HG02588 (cell line): ENCODE measurements around the gene ZDHHC24.

Experiments
- ATAC-seq: cut with Tn5 transposase; IDR thresholded peaks from one replicate; pipeline ENCODE4 v1.9.1; 2021; ENCODE audit warnings: mild to moderate bottlenecking, moderate library complexity; ENCODE audit not compliant: unreplicated experiment

The ZDHHC24 gene

DNA sequence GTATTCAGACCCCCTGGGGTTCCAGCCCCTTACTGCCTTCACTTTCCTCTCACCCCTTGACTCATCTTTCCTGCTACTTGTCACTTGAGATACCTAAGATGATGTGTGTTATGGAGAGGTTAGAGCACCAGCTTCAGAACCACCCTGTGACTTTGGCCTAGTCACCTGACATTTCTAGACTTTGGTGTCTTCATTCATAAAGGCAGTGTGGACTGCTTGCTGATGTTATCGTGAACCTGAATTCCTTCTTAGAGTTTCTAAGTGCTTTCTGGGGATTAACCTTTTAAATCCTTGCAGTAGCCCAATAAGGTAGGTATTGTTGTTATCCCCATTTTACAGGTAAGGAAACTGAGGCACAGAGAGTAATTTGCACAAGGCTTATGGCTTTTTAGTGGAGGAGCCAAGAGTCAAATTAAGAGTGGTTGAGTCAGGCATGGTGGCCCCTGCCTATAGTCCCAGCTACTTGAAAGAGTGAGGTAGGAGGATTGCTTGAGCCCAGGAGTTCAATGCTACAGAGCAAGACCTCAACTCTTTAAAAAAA lies 40.5 kb downstream of the ZDHHC24 start:
- ATAC-seq, result no peak

DNA sequence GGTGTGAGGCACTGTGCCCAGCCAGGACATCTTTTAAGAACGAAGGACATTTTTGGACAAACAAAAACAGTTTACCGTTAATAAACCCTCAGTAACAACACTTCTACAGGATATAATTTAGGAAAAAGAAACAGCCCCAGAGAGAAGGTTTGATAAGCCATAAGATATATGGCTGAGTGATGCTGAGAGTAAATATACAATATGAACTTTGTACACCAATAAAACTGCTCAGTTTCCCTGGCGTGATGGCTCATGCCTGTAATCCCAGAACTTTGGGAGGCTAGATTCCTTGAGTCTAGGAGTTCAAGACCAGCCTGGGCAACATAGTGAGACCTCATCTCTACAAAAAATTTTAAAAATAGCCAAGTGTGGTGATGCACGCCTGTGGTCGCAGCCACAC lies 47.3 kb downstream of the ZDHHC24 start:
- ATAC-seq, result no peak

DNA sequence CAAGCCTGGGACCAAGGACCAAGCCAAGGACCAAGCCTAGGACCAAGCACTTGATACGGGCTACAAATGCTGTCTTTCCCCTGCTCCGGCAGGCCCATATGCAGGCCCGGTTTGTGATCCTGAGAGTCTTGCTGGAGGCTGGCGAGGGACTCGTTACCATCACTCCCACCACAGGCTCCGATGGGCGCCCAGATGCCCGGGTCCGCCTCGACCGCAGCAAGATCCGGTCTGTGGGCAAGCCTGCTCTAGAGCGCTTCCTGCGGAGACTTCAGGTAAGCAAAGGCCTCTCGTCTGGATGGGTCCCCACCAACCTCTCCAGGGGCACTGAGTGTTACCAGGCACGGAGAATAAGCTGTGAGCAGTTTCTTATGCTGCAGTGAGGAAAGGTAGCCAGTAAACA lies 48.6 kb downstream of the ZDHHC24 start:
- no peak for ATAC-seq

DNA sequence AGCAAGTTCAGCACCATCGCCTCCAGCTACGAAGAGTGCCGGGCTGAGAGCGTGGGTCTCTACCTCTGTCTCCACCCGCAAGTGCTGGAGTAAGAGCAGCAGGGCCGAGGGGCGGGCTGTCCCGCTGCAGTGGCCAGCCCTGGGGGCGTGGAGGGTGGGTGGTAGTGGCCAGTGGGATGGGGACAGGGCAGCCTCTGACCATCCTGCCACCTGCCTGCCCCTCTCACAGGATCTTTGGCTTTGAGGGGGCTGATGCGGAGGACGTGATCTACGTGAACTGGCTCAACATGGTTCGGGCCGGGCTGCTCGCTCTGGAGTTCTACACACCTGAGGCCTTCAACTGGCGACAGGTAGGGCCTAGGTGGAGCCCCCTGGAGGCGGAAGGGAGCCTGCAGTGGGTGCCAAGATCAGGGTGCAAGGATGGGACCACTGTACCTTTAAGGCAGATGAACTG lies 50.4 kb downstream of the ZDHHC24 start:
- ATAC-seq, result no peak

DNA sequence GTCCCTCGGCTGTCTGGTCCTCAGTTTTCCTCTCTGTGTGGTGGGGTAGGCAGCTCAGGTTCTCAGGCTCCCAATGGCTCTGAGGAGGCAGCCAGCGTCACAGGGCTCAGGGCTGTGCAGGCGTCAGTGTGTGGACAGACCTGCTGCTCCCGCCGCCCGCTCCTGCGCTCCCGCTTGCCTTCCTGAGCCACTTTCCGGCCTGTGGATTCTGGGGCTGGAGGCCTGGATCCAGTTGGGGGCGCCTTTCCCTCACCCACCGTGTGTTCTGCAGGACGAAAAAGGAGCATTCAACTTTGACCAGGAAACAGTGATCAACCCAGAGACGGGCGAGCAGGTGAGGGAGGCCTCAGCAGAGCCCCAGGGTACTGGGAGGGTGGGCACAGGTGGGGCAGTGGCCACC lies 50.9 kb downstream of the ZDHHC24 start:
- no peak for ATAC-seq

DNA sequence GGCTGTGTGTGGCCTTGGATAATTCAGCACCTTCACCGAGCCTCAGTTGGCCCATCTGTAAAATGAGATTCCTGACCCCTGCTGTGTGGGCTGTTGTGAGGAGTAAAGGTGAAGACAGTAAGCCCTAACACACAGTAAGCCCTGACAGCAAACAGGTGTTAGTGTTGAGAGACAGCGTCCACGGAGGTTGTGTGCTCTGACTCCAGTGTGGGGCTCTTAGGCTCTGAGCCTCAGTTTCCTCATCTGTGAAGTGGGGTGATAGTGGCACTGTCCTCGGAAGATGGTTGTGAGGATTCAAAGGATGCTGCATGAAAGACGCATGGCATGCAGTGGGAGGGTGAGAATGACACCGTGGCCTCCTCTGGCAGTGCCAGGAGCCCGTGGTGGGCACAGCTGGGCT lies 51.4 kb downstream of the ZDHHC24 start:
- no peak for ATAC-seq

DNA sequence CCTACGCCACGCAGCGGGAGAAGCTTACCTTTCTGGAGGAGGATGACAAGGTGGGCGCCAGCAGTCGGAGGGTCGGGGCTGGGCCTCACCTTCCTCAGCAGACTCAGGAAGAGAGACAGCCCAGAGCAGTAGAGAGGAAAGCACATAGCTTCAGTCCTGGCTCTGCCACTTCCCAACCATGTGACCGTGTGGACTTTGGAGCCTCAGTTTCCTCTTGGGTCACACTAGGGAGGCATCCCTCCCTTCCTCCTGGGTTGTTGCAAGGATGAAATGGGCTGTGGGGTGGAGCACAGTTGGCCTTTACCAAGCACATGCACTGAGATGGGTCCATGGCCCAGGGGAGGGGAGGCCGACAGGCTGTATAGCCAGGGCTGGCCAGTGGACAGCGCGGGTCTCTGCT lies 52.7 kb downstream of the ZDHHC24 start:
- ATAC-seq, result no peak

DNA sequence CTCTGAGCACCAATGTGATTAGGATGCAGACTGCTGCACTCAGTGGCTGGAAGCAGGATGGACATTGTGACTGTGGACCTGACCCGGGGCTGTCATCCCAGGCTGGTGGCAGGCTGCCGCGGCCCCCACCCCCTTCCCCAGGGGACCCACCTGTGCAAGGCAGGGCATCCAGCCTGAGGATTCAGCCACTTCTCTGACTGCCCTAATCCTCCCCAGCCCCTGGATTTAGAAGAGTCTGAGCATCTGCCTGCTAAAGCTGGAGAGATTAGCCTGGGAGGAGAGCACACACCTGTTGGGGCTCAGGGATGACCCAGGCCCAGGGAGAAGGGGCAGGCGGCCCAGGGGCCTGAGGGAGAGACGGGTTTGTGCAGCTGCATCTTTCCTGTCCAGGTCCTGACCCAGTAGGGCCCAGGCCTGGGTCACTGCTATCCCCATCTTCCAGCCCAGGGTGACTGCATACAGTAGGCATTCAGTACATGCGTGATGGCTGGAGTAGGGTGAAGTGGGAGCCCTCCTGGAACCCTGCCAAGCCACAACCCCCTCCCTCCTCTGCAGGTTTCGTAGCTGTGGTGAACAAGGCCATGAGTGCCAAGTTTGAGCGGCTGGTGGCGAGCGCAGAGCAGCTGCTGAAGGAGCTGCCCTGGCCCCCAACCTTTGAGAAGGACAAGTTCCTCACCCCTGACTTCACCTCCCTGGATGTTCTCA lies 53.5 kb downstream of the ZDHHC24 start:
- no peak for ATAC-seq

DNA sequence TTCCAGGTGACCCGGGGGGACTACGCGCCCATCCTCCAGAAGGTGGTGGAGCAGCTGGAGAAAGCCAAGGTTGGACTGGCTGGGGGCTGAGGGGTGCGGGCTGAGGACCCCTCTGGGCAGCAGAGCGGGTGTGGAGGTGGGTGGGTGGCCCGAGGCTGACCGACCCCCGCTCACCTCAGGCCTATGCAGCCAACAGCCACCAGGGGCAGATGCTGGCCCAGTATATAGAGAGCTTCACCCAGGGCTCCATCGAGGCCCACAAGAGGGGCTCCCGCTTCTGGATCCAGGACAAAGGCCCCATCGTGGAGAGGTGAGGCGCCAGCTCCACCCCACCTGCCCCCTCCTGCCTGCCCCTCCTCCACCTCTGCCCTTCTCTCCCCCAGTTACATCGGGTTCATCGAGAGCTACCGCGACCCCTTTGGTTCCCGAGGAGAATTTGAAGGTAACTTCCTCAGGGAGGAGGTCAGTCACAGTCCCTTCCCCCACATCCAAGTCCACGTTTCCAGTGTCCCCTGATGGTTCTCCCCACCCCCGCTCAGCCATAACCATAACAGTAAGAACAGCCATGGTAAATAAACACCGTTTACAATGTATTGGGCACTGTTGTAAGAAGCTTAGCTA lies 54.4 kb downstream of the ZDHHC24 start:
- ATAC-seq, result no peak

DNA sequence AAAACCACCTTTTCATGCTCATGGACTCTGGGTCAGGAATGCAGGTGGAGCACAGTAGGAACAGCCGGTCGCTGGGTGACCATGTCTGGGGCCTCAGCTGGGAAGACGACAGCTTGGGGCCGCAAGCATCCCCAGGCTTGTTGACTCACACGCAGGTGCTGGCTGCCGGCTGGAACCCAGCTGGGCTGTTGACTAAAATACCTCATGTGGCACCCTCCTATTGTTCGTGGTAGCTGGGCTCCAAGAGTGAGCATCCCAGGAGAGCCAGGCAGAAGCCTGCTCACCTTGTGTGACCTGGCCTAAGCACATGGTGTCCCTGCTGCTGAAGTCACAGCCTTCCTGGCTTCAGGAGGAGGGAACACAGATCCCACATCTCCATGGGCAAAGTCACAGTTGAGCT lies 56.2 kb downstream of the ZDHHC24 start:
- ATAC-seq, result no peak

DNA sequence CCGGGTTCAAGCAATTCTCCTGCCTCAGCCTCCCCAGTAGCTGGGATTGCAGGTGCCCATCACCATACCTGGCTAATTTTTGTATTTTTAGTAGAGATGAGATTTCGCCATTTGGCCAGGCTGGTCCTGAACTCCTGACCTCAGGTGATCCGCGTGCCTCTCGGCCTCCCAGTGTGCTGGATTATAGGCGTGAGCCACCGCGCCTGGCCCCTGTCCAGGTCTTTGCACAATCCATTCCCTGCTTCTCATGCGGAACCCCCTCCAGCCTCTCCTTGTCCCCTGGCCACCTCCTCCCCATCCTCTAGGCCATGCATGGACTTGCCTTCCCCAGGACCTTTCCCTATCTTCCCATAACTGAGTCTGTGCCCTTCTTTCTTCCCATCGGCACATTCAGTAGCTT lies 56.9 kb downstream of the ZDHHC24 start:
- no peak for ATAC-seq

DNA sequence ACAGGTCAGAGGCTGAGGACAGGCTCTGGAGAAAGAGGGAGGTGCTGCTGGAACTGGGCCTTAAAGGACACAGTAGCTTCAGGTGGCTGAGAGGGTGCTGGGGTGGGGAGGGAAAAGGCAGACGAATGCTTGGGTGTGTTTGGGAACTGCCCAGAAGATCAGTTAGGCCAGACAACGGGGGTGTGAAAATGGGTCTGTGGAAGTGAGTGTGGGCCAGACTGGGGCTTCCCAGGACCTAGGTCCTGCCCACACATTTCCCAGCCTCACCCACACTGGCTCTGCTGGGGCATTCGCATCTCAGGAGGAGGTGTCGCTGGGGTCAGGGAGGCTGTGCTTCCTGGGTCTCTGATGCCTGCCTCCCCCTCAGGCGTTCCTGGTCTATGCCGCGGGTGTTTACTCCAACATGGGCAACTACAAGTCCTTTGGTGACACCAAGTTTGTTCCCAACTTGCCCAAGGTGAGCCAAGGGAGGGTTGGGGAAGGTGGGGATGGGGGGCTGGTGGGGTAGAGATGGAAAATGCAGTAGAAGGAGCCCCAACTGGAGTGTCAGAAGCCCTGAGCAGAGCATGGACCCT lies 61.0 kb downstream of the ZDHHC24 start:
- no peak for ATAC-seq

DNA sequence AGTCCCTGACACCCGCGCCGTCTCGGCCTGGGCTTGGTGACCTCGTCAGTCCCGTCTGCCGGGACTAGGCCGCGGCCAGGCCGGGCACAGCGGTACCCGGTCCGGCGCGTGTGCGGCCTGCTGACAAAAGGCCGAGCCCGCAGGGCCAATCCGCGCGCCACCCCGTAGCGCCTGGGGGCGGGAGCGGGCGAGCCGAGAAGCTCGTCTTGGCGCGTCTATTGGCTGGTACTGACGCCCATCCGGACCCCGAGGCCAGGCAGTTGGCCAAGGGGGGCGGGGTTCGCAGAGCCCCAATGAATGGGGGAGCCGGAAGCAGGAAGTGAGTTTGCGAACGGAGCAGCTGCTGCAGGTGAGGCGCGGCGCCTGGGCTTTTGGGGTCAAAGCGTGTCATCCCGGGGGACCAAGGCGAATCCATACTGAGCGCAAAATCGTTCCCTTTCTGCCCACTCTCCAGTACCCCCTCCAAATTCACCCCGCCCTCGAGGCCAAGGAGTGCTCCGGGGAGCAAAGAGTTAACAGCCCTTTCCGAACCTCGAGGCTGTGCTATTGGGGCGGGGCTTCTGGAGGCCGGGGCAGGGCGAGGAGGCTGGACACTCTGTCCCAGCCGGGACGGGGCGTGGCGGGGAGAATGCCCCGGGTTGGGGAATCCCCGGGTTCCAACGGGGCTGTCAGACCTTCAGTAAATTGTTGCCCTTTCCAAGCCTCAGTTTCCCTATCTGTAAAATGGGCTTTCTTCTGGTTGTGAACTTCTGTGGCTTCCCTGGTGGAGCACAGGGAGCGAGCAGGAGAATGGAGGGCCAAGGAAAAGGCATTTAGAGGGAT lies 65.5 kb downstream of the ZDHHC24 start, which contains the start of gene DPP3:
TSS of gene DPP3 (plus strand) at position 318 of the 822 bp plus-strand sequence. CDS start 1,767 bp downstream, outside the sequence.
- peak; percentile 87 for ATAC-seq

DNA sequence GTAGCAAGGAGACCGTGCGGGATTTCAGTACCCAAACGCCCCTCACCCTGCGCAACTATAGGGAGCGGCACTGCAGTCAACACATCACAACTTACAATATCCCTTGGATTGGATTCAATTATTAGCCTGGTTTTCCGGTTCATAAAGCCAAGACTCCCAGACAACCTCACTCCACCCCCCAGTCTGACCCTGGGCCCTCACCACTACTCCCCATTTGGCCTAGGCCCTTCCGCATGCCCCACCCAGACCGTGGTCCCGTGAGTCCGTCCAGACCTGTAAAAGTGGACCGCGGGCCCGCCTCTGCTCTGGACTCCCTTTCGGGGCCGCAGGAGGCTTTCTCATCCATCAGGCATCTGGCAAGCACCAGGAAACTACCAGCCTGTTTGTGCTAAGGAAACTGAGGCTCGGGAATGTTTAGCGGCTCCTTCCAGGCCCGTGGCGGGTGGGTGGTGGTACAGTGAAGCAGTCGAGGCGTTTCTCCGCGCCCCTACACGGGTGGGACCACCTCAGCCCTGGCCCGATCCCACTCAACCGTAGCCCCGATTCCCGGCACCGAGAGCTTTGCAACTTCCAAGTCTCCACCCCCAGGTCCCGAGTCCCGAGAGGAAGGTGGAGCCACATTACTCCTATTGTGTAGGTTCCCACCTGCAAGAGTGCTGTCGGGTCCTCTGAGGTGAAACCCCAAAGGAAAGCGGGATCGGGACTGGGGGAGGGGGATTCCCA lies 66.3 kb downstream of the ZDHHC24 start:
- ATAC-seq, result no peak

DNA sequence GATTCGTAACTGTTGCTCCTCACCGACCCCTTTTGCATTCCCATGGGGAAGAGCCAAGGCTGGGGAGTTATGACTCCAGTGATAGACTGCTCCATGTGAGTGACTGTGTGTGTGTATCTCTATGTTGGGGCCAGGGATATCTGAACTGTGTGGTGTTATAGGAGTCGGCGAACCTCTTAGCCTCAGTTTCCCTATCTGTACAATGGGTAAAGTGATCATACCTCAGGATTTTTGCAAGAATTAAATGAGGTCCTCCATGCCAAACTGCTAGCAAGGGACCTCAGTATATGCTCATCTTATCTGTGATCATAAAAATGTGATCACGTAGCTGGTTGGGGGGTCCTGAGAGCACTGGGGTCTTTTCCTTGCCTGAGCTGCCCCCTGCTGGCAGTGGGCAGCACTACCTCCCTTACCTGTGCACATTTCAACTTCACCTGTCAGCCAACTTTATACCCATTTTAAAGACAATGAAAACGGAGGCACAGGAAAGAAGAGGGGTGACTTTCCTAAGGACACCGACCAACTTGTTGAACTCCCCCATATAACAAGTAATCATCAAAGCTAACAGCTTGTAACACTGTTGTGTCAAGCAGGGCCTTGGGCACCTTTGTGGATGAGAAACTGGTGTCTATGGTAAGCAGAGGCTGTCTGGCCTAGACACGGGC lies 67.0 kb downstream of the ZDHHC24 start:
- no peak for ATAC-seq

DNA sequence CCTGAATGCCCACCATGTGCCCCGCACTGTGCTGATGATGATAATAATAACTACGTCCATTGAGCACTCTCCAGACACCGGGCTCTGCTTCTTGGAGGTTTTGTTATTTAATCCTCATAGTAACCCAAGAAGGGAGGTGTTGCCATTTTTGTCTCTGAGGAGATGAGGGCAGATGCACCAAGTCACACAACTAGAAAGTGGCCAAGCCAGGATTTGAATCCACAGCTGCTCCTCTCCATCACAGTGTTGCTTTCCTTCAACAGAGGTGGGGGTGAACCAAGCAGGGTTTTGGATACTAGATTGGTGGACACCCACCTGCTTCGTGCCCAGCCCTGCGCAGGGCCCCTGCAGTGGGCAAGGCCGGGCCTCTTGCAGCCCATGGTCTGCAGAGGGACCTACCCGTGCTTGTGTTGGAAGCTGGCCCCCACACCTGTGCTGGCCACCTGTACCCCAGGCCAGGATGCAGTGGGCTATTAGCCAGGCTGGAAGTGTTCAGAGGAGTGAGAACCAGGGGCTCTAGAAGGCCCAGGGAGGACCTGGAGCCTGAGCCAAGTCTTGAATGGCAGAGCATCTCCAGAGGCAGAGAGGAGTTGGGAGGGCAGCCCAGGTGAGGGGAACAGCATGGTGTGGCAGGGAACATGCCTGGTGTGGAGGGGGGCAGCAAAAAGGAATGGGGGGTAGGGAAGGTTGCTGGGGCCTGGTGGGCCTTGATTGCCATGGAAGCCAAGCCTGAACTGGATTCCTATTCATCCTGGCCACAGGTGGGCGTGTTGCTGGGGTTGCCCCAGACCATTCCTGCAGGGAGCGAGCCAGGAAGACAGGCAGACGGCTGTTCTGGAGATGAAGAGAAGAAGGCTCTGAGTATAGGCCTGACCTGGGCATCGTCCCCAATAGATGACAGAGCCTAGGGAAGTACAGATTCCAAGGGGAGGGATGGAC lies 68.3 kb downstream of the ZDHHC24 start:
- no peak for ATAC-seq

DNA sequence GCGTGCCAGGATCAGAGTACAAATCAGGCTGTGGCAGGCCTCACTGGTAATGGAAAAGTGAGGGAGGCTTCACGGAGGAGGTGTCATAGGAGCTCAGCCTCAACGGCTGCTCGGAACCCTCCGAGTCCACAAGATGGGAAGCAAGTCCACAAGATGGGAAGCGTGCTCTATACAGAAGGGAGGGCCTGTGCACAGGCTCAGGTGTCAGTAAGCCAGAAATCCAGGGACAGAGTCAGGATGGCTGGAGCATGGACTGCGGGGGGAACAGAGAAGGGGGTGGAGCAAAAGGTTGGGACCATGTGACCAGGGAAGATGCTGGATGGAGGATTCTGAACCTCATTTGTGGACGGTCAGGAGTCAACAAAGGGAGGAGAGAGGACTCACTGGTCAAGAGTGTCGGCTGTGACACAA lies 69.0 kb downstream of the ZDHHC24 start:
- no peak for ATAC-seq

DNA sequence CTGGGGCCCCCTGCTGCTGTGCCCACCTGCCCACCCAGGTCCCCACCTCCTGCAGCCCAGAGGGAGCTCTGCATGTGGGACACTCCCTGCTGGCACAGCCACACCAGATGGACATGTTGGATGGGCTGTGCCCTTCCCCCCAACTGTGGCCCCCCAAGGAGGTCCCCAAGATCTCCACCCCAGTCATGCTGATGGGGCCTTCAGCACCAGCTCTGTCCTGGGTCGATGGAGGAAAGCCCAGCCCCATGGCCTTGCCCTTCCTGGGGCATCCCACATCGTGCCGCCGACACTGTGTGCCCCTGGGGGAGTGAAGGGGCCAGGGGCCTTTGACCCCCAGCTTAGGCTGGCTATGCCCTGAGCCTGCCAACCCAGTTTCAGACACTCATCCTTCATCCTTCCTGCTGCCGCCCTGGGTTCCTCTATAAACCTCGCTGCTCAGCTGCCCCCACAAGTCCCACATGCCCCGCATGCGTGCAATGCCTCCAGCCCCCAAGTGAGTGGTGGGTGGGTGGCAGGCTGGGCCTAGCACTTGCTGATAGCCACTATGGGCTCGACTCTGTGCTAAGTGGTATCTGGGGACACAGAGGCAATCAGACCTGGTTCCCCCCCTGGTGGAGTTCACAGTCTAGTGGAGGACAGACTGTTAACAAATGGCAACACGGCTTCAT lies 69.5 kb downstream of the ZDHHC24 start:
- ATAC-seq, result no peak
